Measurements from ENCODE around the gene POT1.

The POT1 gene

GRCh38 chr7:124801330-124801895 lies 128.2 kb downstream of the POT1 start:
- DNase-seq (ENCODE audit: low read depth, low spot score) = no peak

- DNase-seq (ENCODE audit: low read depth, low spot score) = no peak
Measured at GRCh38 chr7:124800386-124800785, 129.2 kb downstream of the POT1 start.

- DNase-seq (ENCODE audit: low read depth, low spot score) = no peak
Measured at GRCh38 chr7:124799448-124799847, 130.2 kb downstream of the POT1 start.

- no peak for DNase-seq (ENCODE audit: low read depth, low spot score)
Measured at GRCh38 chr7:124796771-124797170, 132.9 kb downstream of the POT1 start.

- DNase-seq (ENCODE audit: low read depth, low spot score) = no peak
Measured at GRCh38 chr7:124792696-124793095, 136.9 kb downstream of the POT1 start.

GRCh38 chr7:124792002-124792401 lies 137.6 kb downstream of the POT1 start:
- DNase-seq (ENCODE audit: low read depth, low spot score) = no peak

GRCh38 chr7:124791426-124791825 lies 138.2 kb downstream of the POT1 start:
- no peak for DNase-seq (ENCODE audit: low read depth, low spot score)

GRCh38 chr7:124790645-124791044 lies 139.0 kb downstream of the POT1 start:
- DNase-seq (ENCODE audit: low read depth, low spot score) = no peak

- DNase-seq (ENCODE audit: low read depth, low spot score) = no peak
Measured at GRCh38 chr7:124785994-124786393, 143.6 kb downstream of the POT1 start.

- no peak for DNase-seq (ENCODE audit: low read depth, low spot score)
Measured at GRCh38 chr7:124784879-124785818, 144.5 kb downstream of the POT1 start.

GRCh38 chr7:124783271-124783670 lies 146.4 kb downstream of the POT1 start:
- DNase-seq (ENCODE audit: low read depth, low spot score) = no peak

- no peak for DNase-seq (ENCODE audit: low read depth, low spot score)
Measured at GRCh38 chr7:124781907-124782734, 147.5 kb downstream of the POT1 start.

- DNase-seq (ENCODE audit: low read depth, low spot score) = no peak
Measured at GRCh38 chr7:124781418-124781817, 148.2 kb downstream of the POT1 start.

- DNase-seq (ENCODE audit: low read depth, low spot score) = no peak
Measured at GRCh38 chr7:124780608-124781007, 149.0 kb downstream of the POT1 start.

GRCh38 chr7:124780056-124780455 lies 149.6 kb downstream of the POT1 start:
- DNase-seq (ENCODE audit: low read depth, low spot score) = no peak

- DNase-seq (ENCODE audit: low read depth, low spot score) = no peak
Measured at GRCh38 chr7:124779620-124780019, 150.0 kb downstream of the POT1 start.

- DNase-seq (ENCODE audit: low read depth, low spot score) = no peak
Measured at GRCh38 chr7:124779194-124779593, 150.4 kb downstream of the POT1 start.

GRCh38 chr7:124777268-124777667 lies 152.4 kb downstream of the POT1 start:
- no peak for DNase-seq (ENCODE audit: low read depth, low spot score)

GRCh38 chr7:124776153-124776552 lies 153.5 kb downstream of the POT1 start:
- no peak for DNase-seq (ENCODE audit: low read depth, low spot score)

- DNase-seq (ENCODE audit: low read depth, low spot score) = no peak
Measured at GRCh38 chr7:124775422-124775821, 154.2 kb downstream of the POT1 start.

GRCh38 chr7:124773938-124774337 lies 155.7 kb downstream of the POT1 start:
- no peak for DNase-seq (ENCODE audit: low read depth, low spot score)

- no peak for DNase-seq (ENCODE audit: low read depth, low spot score)
Measured at GRCh38 chr7:124773339-124773738, 156.3 kb downstream of the POT1 start.

All from activated CD4-positive, CD25-positive, alpha-beta regulatory T cell treated with anti-CD3 and anti-CD28 coated beads, Interleukin-2, amount 50 U/mL, for 16 hours (primary cell).